PC-9 (cell line): ENCODE results near the gene CCL5. TPM values are rescaled to one million over a fixed set of nuclear protein-coding genes. Genes with fewer than 3 reads are reported as not detected.

Source experiments
- BruUV-seq: library from RNA; stranded (reverse); fragments of 400-500 nt; replicated peaks from 2 replicates; lab custom pipeline; 2021; lab: Mats Ljungman, UMichigan
- CTCF ChIA-PET: fragments of 300-600 bp; sonication (Branson Sonifier 250); formaldehyde crosslinking; loops from one replicate; lab custom pipeline; 2022; ENCODE audit warnings: antibody characterized with exemption; lab: Charles Lee
- POLR2A ChIA-PET: fragments of 300-600 bp; sonication (Branson Sonifier 250); formaldehyde crosslinking; loops from one replicate; lab custom pipeline; 2022; ENCODE audit warnings: antibody characterized with exemption; ENCODE audit not compliant: unreplicated experiment; lab: Charles Lee
- DNase-seq, 2 experiments: peaks; one replicate each; pipeline versions ENCODE4 v3.0.0 to v3.0.0-alpha.2; 2015 to 2022; ENCODE audit warnings: mixed read lengths in 1 of 2
- H2AFZ ChIP-seq: fragments of 200-600 bp; sonication (generic); 2 replicates; pipeline ENCODE4 v1.8.1; 2017; ENCODE audit warnings: antibody characterized with exemption
- H3F3A ChIP-seq: fragments of 200-600 bp; sonication (generic); 2 replicates; pipeline ENCODE4 v1.8.1; 2017; ENCODE audit warnings: antibody characterized with exemption, mild to moderate bottlenecking, low read depth; ENCODE audit not compliant: insufficient read depth
- H3K27ac ChIP-seq: fragments of 200-600 bp; sonication (generic); 2 replicates; pipeline ENCODE4 v1.6.1; 2016; ENCODE audit warnings: mixed run types
- H3K27me3 ChIP-seq: fragments of 200-600 bp; sonication (generic); 2 replicates; pipeline ENCODE4 v1.6.1; 2016; ENCODE audit warnings: low read depth, mixed run types; ENCODE audit not compliant: insufficient read depth
- H3K36me3 ChIP-seq: fragments of 200-600 bp; sonication (generic); 2 replicates; pipeline ENCODE4 v1.6.1; 2016; ENCODE audit warnings: low read depth, mixed run types
- H3K4me1 ChIP-seq: fragments of 200-600 bp; sonication (generic); replicated peaks from 2 replicates; pipeline ENCODE4 v1.6.1; 2016; ENCODE audit warnings: mixed run types; ENCODE audit not compliant: insufficient read depth
- H3K4me2 ChIP-seq: fragments of 200-600 bp; sonication (generic); 2 replicates; pipeline ENCODE4 v1.6.1; 2017; ENCODE audit warnings: mixed run types
- H3K4me3 ChIP-seq: fragments of 200-600 bp; sonication (generic); 2 replicates; pipeline ENCODE4 v1.6.1; 2016; ENCODE audit warnings: mixed run types
- H3K79me2 ChIP-seq: fragments of 200-600 bp; sonication (generic); 2 replicates; pipeline ENCODE4 v1.6.1; 2017; ENCODE audit warnings: low read depth, mixed run types
- H3K9me2 ChIP-seq: fragments of 200-600 bp; sonication (generic); 2 replicates; pipeline ENCODE4 v1.8.1; 2017; ENCODE audit warnings: mild to moderate bottlenecking; ENCODE audit not compliant: insufficient read depth
- H3K9me3 ChIP-seq: fragments of 200-600 bp; sonication (generic); 2 replicates; pipeline ENCODE4 v1.8.1; 2016; ENCODE audit warnings: low read depth; ENCODE audit not compliant: insufficient read depth
- H4K20me1 ChIP-seq: fragments of 200-600 bp; sonication (generic); 2 replicates; pipeline ENCODE4 v1.8.1; 2017; ENCODE audit not compliant: insufficient read depth
- CTCF ChIP-seq: fragments of 200-600 bp; sonication (generic); conservative IDR thresholded peaks from 2 replicates; pipeline ENCODE4 v1.6.1; 2017; ENCODE audit warnings: mixed run types, antibody characterized with exemption, mild to moderate bottlenecking, moderate library complexity
- EZH2 ChIP-seq: fragments of 200-600 bp; sonication (generic); IDR thresholded peaks from 2 replicates; pipeline ENCODE4 v1.8.0; 2017; ENCODE audit warnings: antibody characterized with exemption, low read depth
- intact Hi-C: fragments of 100-400 bp; cut with micrococcal nuclease; formaldehyde crosslinking; loops from one replicate; pipeline ENCODE4 v1.10.0; 2022; ENCODE audit not compliant: unreplicated experiment
- total RNA-seq: library from RNA; stranded (reverse); gene quantifications from 2 replicates; pipeline ENCODE4 v1.2.3, GENCODE V29; 2021

Gene CCL5
- total RNA-seq, 1 experiment from 2014 or later = not detected

GRCh38 chr17:35847006-35847405 is 33.2 kb downstream of the CCL5 start:
- intact Hi-C loops = no loop called here
- H3K4me1 ChIP-seq = no peaks in the 10 kb centered on the region
- no peak for DNase-seq
- H3K36me3 ChIP-seq = peaks cover 34% of the 10 kb centered on the region
- TF ChIP-seq EZH2 (no peak), CTCF (no peak)
- H3K27me3 ChIP-seq = no peaks in the 10 kb centered on the region
- H2AFZ ChIP-seq = no peak overlapping the region
- H3K27ac ChIP-seq = no peak overlapping the region
- POLR2A ChIA-PET = no interaction called here
- peaks cover 57% of the 10 kb centered on the region for H4K20me1 ChIP-seq
- no peaks in the 10 kb centered on the region for H3K79me2 ChIP-seq
- no TSS peak for BruUV-seq
- no peak overlapping the region for H3K4me3 ChIP-seq
- no peaks in the 10 kb centered on the region for H3K9me3 ChIP-seq
- no peak overlapping the region for H3K4me2 ChIP-seq
- H3F3A ChIP-seq = peaks cover 55% of the 10 kb centered on the region
- CTCF ChIA-PET = no interaction called here
- no peaks in the 10 kb centered on the region for H3K9me2 ChIP-seq

- H3K79me2 ChIP-seq = no peaks in the 10 kb centered on the region
- H3K4me1 ChIP-seq = no peaks in the 10 kb centered on the region
- ChIA-PET POLR2A (no interaction called here), CTCF (no interaction called here)
- no peak overlapping the region for H3K27ac ChIP-seq
- H3F3A ChIP-seq = peaks cover 55% of the 10 kb centered on the region; the same call in 1 of the 2 replicates
- H3K9me2 ChIP-seq = no peaks in the 10 kb centered on the region
- peaks cover 40% of the 10 kb centered on the region for H3K36me3 ChIP-seq
- H3K9me3 ChIP-seq = no peaks in the 10 kb centered on the region
- H3K27me3 ChIP-seq = no peaks in the 10 kb centered on the region
- H4K20me1 ChIP-seq = peaks cover 60% of the 10 kb centered on the region
- intact Hi-C loops = no loop called here
- no peak overlapping the region for H2AFZ ChIP-seq
- no peak overlapping the region for H3K4me2 ChIP-seq
- no peak for TF ChIP-seq EZH2
- TF ChIP-seq CTCF = no peak
- no peak overlapping the region for H3K4me3 ChIP-seq
- no TSS peak for BruUV-seq
- DNase-seq = no peak
These were observed 33.9 kb downstream of the CCL5 start for GRCh38 chr17:35846055-35846809.

- DNase-seq = no peak
- Histone ChIP-seq H3K9me3 (no peaks in the 10 kb centered on the region), H3K9me2 (no peaks in the 10 kb centered on the region), H3K36me3 (peaks cover 46% of the 10 kb centered on the region), H3K27me3 (no peaks in the 10 kb centered on the region), H3K4me2 (no peak overlapping the region), H3K79me2 (no peaks in the 10 kb centered on the region), H2AFZ (no peak overlapping the region), H3F3A (peaks cover 46% of the 10 kb centered on the region; the same call in 1 of the 2 replicates), H4K20me1 (peaks cover 68% of the 10 kb centered on the region), H3K27ac (no peak overlapping the region), H3K4me3 (no peak overlapping the region), H3K4me1 (no peaks in the 10 kb centered on the region)
- TF ChIP-seq EZH2 (no peak), CTCF (no peak)
- ChIA-PET CTCF (no interaction called here), POLR2A (no interaction called here)
- intact Hi-C loops = no loop called here
- TSS peak; percentile 51 for BruUV-seq
These were observed 35.6 kb downstream of the CCL5 start for GRCh38 chr17:35844547-35844946.
